Nephron (organoid): Measurements from ENCODE around the gene ZNF234.
"Not testable (repeated sequence)": the region's sequence is repeated elsewhere in the genome, so short reads cannot be mapped to it uniquely, and the experiment has no call there.

Experiments
- H3K27ac Mint-ChIP-seq, 3 experiments: 2 replicates each; pipeline ENCODE4 v1.8.0; 2020; ENCODE audit warnings: mixed read lengths in 3 of 3, mild to moderate bottlenecking in 2 of 3, moderate library complexity in 1 of 3
- H3K27me3 Mint-ChIP-seq: 2 replicates; pipeline ENCODE4 v1.8.0; 2021; ENCODE audit warnings: low read depth, mild to moderate bottlenecking, moderate library complexity, mixed read lengths
- H3K36me3 Mint-ChIP-seq: 2 replicates; pipeline ENCODE4 v1.8.0; 2020; ENCODE audit warnings: low read depth, mixed read lengths
- H3K4me1 Mint-ChIP-seq: 2 replicates; pipeline ENCODE4 v1.8.0; 2020; ENCODE audit warnings: mixed read lengths
- H3K4me3 Mint-ChIP-seq, 3 experiments: 2 replicates each; pipeline ENCODE4 v1.8.0; 2020; ENCODE audit warnings: mild to moderate bottlenecking in 3 of 3, mixed read lengths in 3 of 3, moderate library complexity in 2 of 3
- H3K9me3 Mint-ChIP-seq: 2 replicates; pipeline ENCODE4 v1.8.0; 2020; ENCODE audit warnings: mixed read lengths
- CTCF ChIP-seq, 3 experiments: fragments of 200-600 bp; sonication (generic); IDR thresholded peaks; one replicate each; pipeline ENCODE4 v1.5.0; 2021; ENCODE audit warnings: antibody characterized with exemption in 3 of 3; ENCODE audit not compliant: unreplicated experiment in 3 of 3

The ZNF234 gene

GRCh38 chr19:44192127-44192526, 50.8 kb downstream of the ZNF234 start:
- no peak overlapping the region for H3K4me3 Mint-ChIP-seq
- no peaks in the 10 kb centered on the region for H3K4me1 Mint-ChIP-seq
- TF ChIP-seq CTCF (IDR thresholded peaks at IDR 0.05; ENCODE audit: unreplicated experiment in 3 of 3): no peak
- H3K36me3 Mint-ChIP-seq: peaks cover 40% of the 10 kb centered on the region
- no peak overlapping the region for H3K27ac Mint-ChIP-seq
- peaks cover 29% of the 10 kb centered on the region for H3K9me3 Mint-ChIP-seq
- no peaks in the 10 kb centered on the region for H3K27me3 Mint-ChIP-seq

- no peak for TF ChIP-seq CTCF (IDR thresholded peaks at IDR 0.05; ENCODE audit: unreplicated experiment in 3 of 3)
- Mint-ChIP-seq H3K9me3 (peaks cover 8% of the 10 kb centered on the region), H3K36me3 (peaks cover 30% of the 10 kb centered on the region), H3K4me3 (no peak overlapping the region), H3K27me3 (no peaks in the 10 kb centered on the region), H3K4me1 (no peaks in the 10 kb centered on the region), H3K27ac (no peak overlapping the region)
Observed at GRCh38 chr19:44196772-44197171, 55.4 kb downstream of the ZNF234 start.

- Mint-ChIP-seq H3K4me3 (no peak overlapping the region), H3K9me3 (peaks cover 22% of the 10 kb centered on the region), H3K27me3 (peaks cover 13% of the 10 kb centered on the region), H3K4me1 (peaks cover 5% of the 10 kb centered on the region), H3K27ac (no peak overlapping the region), H3K36me3 (peaks cover 12% of the 10 kb centered on the region)
- no peak for TF ChIP-seq CTCF (IDR thresholded peaks at IDR 0.05; ENCODE audit: unreplicated experiment in 3 of 3)
Observed at GRCh38 chr19:44202470-44202869, 61.1 kb downstream of the ZNF234 start.

- peaks cover 24% of the 10 kb centered on the region for H3K9me3 Mint-ChIP-seq
- peaks cover 12% of the 10 kb centered on the region for H3K36me3 Mint-ChIP-seq
Observed at GRCh38 chr19:44202974-44203373, 61.6 kb downstream of the ZNF234 start.

GRCh38 chr19:44203877-44204276, 62.5 kb downstream of the ZNF234 start:
- not testable (repeated sequence) for H3K27ac Mint-ChIP-seq, H3K4me3 Mint-ChIP-seq
- H3K27me3 Mint-ChIP-seq: peaks cover 15% of the 10 kb centered on the region
- H3K36me3 Mint-ChIP-seq: peaks cover 12% of the 10 kb centered on the region
- peaks cover 12% of the 10 kb centered on the region for H3K4me1 Mint-ChIP-seq
- peaks cover 24% of the 10 kb centered on the region for H3K9me3 Mint-ChIP-seq

More at GRCh38 chr19:44202974-44203373, 61.6 kb downstream of the ZNF234 start:
- H3K4me3 Mint-ChIP-seq: peak overlapping the region in 1 of 3 experiments; percentile 55
- H3K4me1 Mint-ChIP-seq: peaks cover 5% of the 10 kb centered on the region
- H3K27me3 Mint-ChIP-seq: peaks cover 15% of the 10 kb centered on the region
- no peak overlapping the region for H3K27ac Mint-ChIP-seq
- no peak for TF ChIP-seq CTCF (IDR thresholded peaks at IDR 0.05; ENCODE audit: unreplicated experiment in 3 of 3)

GRCh38 chr19:44204772-44205171, 63.4 kb downstream of the ZNF234 start:
- no peak for TF ChIP-seq CTCF (IDR thresholded peaks at IDR 0.05; ENCODE audit: unreplicated experiment in 3 of 3)
- peaks cover 12% of the 10 kb centered on the region for H3K4me1 Mint-ChIP-seq
- H3K36me3 Mint-ChIP-seq: peaks cover 12% of the 10 kb centered on the region
- H3K27ac Mint-ChIP-seq: no peak overlapping the region
- H3K27me3 Mint-ChIP-seq: peaks cover 15% of the 10 kb centered on the region
- H3K9me3 Mint-ChIP-seq: peaks cover 24% of the 10 kb centered on the region
- H3K4me3 Mint-ChIP-seq: no peak overlapping the region
